ENCODE measurements around the gene MPZL3.
"Not testable (repeated sequence)": the region's sequence is repeated elsewhere in the genome, so short reads cannot be mapped to it uniquely, and the experiment has no call there.

The MPZL3 gene

DNA sequence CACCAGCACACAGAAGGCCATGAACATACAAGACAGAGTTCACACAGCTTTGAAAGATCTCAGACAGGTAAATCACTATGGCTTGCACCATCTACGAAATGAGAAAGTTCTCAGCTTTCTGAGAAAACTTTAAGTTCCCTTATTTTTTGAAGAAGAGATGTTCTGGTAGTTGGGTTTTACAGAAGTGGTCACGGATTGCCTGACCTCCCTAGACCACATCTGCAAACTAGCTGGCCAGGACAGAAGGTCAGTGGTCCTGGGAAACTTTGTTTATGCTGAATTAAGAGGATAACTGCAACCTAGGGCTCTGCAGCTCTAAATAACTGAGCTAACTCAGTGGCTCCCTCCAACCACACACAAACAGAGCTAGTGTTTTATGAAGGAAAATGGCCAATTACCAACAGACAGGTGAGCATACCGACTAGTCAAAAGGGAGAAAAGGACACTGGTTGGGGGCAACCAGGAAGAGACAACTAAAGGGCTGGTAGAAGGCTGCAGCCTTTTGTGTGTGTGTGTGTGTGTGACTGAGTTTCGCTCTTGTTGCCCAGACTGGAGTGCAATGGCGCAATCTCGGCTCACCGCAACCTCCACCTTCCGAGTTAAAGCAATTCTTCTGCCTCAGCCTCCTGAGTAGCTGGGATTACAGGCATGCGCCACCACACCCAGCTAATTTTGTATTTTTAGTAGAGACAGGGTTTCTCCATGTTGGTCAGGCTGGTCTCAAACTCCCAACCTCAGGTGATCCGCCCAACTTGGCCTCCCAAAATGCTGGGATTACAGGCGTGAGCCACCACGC lies 67.2 kb downstream of the MPZL3 start:
- DNase-seq (ENCODE audit: low spot score): no peak

DNA sequence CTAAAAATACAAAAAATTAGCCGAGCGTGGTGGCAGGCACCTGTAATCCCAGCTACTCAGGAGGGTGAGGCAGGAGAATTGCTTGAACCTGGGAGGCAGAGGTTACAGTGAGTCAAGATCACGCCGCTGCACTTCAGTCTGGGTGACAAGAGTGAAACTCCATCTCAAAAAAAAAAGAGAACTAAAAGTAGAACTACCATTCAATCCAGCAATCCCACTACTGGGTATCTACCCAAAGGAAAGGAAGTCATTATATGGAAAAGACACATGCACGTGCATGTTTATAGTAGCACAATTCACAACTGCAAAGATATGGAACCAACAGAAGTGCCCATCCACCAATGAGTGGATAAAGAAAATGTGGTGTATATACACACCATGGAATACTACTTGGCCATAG lies 68.5 kb downstream of the MPZL3 start:
- not testable (repeated sequence) for DNase-seq (ENCODE audit: low spot score)

DNA sequence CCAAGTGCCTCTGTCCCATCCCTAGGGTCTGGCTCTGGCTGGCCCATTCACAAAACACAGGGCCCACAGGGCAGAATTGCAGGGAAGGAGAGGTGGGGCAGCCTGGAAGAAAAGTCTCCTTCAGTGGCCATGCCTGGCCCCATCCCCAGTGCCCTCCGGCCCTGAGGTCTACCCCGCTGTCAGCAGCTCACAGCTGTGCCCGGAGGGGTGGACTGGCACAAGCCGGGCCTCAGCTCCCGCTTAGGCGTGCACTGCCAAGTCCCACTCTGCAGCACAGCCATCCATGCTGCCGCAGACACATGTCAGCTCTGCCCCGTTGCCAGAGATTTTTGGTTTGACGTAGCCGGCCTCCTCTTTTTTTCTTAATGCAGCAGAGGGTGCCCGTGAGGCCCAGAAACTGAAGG lies 71.9 kb downstream of the MPZL3 start:
- peak; percentile 93 for DNase-seq (ENCODE audit: low spot score)

DNA sequence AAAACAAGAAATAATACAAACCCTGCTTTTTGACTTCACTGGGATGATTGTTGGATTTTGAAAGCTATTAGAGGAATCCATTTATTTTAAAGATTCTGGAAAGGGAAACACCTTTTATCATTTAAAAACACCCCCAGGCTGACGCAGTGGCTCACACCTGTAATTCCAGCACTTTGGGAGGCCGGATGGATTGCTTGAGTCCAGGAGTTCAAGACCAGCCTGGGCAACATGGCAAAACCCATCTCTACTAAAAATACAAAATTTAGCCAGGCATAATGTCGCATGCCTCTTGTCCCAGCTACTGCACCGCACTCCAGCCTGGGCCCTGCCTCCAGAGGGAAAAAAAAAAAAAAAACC lies 75.4 kb downstream of the MPZL3 start:
- DNase-seq (ENCODE audit: low spot score): no peak

All from pons (tissue), 1 donor.